ENCODE results near the gene C16orf90.

The C16orf90 gene

GRCh38 chr16:3495176-3495575 lies at the start of gene C16orf90:
Gene C16orf90 (minus strand): TSS chr16:3495489. CDS start chr16:3495421, 68 bp downstream.
- no peak for DNase-seq

- no peak for DNase-seq
These were observed 47.5 kb upstream of the C16orf90 start for GRCh38 chr16:3542601-3543373.

DNA sequence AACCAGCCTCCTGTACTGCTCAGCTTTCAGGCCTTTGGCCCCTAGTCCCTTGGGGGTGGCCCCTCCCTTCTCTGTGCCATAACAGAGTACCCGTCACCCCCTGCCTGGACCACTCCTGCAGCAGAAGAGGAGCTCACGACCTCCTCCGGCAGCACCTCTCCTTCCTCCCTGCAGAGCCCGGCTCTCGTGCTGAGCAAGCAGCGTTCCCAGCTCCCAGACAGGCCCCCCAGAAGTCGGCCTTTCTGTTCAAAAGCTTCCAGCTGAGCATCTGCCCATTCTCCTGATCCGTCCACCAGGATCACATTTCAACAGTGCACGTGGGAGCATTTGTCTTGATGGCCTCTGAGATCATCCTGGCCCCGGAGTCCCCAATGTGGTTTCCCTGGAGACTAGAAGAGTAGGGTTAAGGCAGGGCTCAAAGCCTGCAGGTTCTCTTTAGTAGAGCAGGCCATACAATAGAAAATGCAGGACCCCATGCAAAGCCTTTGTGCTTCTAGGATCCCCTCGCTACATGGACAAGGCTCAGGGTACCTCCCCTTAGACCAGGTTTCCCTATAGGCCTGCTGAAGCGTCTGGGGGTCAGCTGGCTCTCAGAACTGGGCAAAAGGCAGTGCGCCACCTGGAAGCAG lies 46.4 kb upstream of the C16orf90 start:
- DNase-seq, result no peak

GRCh38 chr16:3538222-3538621 lies 42.9 kb upstream of the C16orf90 start:
- no peak for DNase-seq

DNA sequence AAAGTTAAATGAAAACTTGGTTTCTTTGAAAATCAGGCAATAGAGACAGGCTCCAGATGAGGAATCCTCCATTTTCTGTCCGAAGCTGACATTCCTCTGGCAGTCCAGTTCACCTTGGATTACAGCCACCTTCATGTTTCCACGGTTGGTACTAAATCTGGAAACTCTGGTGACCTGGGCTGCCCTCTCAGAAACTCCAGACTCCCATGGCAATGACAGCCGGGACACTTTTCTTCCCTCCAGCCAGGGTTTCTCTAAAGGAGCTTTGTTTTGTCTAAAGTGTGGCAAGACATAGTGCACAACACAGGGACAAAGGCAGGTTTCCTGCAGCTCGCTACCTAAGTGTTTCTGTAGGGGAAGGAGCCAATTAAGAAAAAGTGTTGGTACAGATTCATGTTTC lies 41.6 kb upstream of the C16orf90 start:
- no peak for DNase-seq

DNA sequence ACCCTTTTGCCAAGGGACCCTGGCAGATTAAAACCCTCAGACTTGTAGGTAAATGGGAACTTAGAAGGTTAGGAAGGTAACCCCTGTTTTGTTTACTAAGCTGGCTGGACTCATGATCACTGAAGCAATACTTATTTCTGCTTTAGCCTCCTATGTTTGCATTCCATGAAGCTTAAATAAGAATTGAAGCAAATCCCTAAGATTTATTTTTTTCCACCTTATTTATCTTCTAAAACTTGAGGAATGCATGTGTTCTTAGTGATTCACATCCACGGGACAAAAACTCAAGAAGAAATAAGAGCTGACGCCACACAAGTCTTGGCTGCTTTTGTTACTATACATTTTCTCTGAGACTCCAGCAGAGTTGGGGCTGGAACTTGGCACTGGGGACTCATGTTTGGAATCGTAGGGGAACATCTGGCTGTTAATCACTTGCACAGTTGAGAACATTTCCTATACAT lies 41.0 kb upstream of the C16orf90 start:
- DNase-seq, result no peak

DNA sequence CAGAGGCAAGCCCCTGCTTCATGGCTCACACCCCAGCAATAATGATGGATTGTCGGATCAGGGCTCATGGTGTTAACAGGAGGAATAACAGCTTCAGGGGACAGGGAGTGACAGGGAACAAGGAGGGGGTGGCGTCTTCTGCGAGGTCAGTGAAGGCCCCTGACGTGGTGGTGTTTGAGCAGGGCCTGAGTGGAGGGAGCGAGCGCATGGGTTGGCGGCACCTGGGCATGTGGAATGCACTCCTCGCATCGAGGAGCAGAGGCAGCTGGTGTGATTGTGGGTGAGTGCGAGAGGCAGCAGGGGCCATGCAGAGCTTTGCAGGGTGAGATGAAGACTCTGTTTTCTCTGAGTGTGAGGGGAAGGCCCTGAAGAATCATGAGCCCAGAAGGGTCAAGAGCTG lies 38.8 kb upstream of the C16orf90 start:
- no peak for DNase-seq

- DNase-seq, result no peak
These were observed 37.5 kb upstream of the C16orf90 start for GRCh38 chr16:3532741-3533140.

- no peak for DNase-seq
These were observed 35.2 kb upstream of the C16orf90 start for GRCh38 chr16:3530371-3530914.

DNA sequence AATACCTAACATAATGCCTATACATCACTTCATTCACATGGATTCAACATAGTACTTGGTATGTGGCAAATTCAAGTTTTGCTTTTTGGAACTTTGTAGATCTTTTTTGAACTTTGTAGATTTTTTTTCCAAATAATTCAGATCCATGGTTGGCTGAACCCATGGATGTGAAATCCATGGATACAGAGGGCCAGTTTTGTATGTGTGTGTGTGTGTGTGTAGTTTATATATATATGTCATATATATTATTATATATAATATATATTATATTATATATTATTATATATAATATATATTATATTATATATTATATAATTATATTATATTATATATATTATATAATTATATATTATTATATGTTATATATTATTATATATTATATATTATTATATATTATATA lies 33.9 kb upstream of the C16orf90 start:
- no peak for DNase-seq

DNA sequence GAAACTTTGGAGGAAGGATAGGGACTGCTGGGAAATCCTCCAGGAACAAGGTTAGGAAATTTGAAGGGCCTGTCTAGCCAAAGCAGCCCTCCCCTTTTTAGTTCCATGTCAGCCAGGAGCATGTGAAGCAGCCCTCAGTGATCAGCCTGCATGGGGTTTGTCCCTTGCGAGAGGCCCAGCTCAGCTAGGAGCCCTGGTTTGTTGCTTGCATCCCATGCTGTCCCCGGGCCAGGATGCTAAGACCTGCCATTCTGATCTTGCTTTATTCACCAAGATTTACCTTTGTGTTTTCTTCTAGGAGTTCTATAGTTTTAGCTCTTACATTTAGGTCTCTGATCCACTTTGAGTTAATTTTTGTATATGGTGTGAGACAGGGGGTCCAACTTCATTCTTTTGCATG lies 33.1 kb upstream of the C16orf90 start:
- no peak for DNase-seq

DNA sequence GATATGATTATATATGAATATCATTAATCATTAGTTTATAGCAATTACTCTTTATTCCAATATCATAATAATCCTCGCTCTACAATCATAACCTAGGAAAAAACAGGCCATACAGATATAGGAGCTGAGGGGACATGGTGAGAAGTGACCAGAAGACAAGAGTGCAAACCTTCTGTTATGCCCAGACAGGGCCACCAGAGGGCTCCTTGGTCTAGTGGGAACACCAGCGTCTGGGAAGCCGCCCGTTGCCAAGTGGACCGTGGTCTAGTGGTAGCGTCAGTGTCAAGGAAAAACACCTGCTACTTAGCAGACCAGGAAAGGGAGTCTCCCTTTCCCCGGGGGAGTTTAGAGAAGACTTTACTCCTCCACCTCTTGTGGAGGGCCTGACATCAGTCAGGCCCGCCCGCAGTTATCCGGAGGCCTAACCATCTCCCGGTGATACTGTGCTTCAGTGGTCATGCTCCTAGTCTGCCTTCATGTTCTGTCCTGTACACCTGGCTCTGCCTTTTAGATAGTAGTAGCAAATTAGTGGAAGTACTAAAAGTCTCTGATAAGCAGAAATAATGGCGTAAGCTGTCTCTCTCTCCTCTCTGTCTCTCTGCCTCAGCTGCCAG lies 32.0 kb upstream of the C16orf90 start:
- DNase-seq, result peak; percentile 18

GRCh38 chr16:3525951-3526350 lies 30.7 kb upstream of the C16orf90 start:
- no peak for DNase-seq

DNA sequence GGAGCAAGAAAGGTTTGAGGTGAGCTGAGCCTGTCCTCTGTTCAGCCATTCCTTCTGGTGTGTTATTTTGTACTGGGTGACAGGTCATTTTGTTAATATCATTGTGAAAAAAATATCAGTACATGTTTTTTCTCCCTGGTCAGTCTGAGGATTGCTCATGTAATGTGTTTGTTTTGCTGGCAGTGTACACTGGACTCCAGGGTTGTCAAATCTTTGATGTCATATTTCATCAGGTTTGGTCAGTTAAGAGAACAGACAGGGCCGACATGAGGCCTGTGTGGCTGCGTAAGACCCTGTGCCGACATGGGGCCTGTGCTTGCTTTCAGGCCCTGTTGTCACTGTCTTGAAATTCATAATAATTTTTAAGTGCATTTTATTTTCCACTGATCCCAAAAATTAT lies 28.0 kb upstream of the C16orf90 start:
- DNase-seq, result no peak

GRCh38 chr16:3520841-3521240 lies 25.6 kb upstream of the C16orf90 start:
- no peak for DNase-seq

- no peak for DNase-seq
These were observed 25.1 kb upstream of the C16orf90 start for GRCh38 chr16:3520413-3520812.

DNA sequence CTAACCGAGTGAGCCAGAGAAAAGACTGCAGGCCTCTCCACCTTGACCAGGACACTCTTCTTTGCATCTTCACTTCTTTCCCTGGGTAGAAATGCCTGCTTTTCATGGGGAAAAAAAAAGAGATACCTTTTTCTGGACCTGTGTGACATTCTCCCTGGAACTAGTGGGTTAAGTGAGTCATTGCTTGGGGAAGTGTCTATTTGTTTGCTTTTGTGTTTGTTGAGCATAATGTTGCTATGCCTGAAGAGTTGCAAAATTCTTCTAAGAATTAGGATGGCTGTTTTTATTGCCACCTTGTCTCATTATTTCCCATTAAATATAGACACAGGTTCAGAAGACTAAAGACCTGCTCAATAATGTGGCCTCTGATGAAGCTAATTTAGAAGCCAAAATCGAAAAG lies 24.3 kb upstream of the C16orf90 start:
- DNase-seq, result no peak

DNA sequence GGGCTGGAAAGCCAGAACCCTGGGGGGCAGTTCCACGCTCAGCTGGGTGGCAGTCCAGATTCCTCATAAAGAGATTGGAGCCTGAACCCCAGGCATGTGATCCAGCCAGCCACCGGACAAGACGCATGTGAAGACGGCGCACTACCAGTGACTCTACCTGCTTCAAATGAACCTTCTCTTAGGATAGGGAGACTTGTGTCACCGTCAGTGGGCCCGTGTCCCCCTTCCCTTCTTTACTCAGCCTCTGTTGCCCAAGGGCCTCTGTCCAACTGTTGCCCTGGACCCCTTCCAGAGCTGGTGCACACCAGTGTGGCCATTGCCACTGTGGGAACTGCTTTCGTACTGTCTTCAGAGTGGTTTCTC lies 23.7 kb upstream of the C16orf90 start:
- no peak for DNase-seq

GRCh38 chr16:3518292-3518985 lies 23.1 kb upstream of the C16orf90 start:
- DNase-seq, result no peak

DNA sequence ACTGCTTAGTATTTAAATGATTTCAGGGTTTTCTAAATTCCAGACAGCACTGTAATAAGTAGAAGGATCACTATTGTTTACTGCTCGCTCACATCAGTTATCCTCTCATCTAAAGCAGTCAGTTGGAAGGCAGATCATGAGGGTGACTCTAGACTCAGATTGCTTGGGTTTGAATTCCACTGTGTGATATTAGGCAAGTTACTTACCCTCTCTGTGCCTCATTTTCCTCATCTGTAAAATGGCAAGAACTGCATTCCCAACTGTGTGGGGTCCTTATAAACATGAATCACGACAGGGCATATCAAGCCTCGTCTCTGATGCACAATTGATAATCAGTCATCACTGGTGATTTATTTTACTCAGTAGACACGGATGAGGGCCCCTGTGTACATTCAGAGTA lies 20.6 kb upstream of the C16orf90 start:
- DNase-seq, result no peak

GRCh38 chr16:3514621-3515020 lies 19.3 kb upstream of the C16orf90 start:
- no peak for DNase-seq

DNA sequence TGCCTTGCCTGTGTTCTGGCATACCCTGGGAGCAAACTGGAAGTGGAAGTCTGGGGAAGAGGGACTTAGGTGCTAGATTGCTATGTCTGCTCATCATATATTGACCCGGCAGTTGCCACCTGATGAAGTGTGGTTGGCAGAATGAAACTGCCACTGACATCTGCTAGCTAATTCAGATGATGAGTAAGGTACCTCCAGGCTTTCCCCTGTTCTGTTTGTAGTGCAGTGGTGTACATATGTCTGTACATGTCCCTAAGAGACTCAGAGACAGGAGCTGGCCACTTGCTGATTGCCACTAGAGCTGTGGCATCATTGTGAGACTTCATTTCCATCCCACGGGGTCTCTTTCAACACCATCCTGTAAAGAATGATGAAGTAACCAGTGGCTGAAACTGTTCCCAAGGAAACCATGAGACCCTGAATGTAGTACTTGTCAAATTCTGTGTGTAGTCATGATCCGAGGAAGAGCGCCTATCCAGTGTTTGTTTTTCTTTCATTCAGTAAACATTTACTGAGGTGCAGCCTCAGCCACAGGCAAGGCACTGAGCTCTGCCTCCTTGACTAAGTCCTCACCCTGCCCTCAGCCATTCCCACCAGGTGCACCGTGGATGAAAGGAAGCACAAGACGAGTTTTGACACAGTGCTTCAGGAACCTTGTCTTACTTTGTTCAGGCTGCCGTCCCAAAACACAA lies 18.7 kb upstream of the C16orf90 start:
- DNase-seq, result no peak
